Sigmoid colon (tissue), 7 donors: Measurements from ENCODE around the gene ALAS1. TPM values are rescaled to one million over a fixed set of nuclear protein-coding genes. Genes with fewer than 3 reads are reported as not detected.

Source experiments
- DNase-seq: peaks from one replicate; pipeline ENCODE4 v3.0.0-alpha.2; 2019
- H3K27ac ChIP-seq, 4 donors: fragments of 200-600 bp; sonication (generic); one replicate each; pipeline ENCODE4 v1.5.1; 2016 to 2019; ENCODE audit warnings: mild to moderate bottlenecking in 1 of 4
- H3K27me3 ChIP-seq, 3 donors: fragments of 200-600 bp; sonication (generic); one replicate each; pipeline ENCODE4 v1.5.1; 2019; ENCODE audit warnings: mild to moderate bottlenecking in 1 of 3
- H3K36me3 ChIP-seq, 4 donors: fragments of 200-600 bp; sonication (generic); one replicate each; pipeline ENCODE4 v1.5.1; 2016 to 2019
- H3K4me1 ChIP-seq, 4 donors: fragments of 200-600 bp; sonication (generic); one replicate each; pipeline ENCODE4 v1.5.1; 2017 to 2019
- H3K4me3 ChIP-seq, 4 donors: fragments of 200-600 bp; sonication (generic); one replicate each; pipeline ENCODE4 v1.5.1; 2017 to 2019; ENCODE audit warnings: mild to moderate bottlenecking in 2 of 4, moderate library complexity in 1 of 4
- H3K9me3 ChIP-seq, 4 donors: fragments of 200-600 bp in 3 of 4; sonication (generic) in 3 of 4; one replicate each; pipeline versions ENCODE4 v1.5.1 to v1.6.1; 2013 to 2019
- CTCF ChIP-seq, 4 experiments: fragments of 450-650 bp in 3 of 4; fragments of 200-600 bp in 1 of 4; IDR thresholded peaks; one replicate each; pipeline ENCODE4 v1.5.1; 2016 to 2019; ENCODE audit warnings: antibody characterized with exemption in 4 of 4, mild to moderate bottlenecking in 3 of 4, moderate library complexity in 2 of 4
- EP300 ChIP-seq, 4 donors: sonication (generic); formaldehyde crosslinking; IDR thresholded peaks; one replicate each; pipeline ENCODE4 v1.6.1; 2017; ENCODE audit warnings: antibody characterized with exemption in 4 of 4
- POLR2A ChIP-seq, 2 donors: fragments of 450-650 bp; IDR thresholded peaks; one replicate each; pipeline ENCODE4 v1.6.1; 2016; ENCODE audit warnings: antibody characterized with exemption in 2 of 2, mild to moderate bottlenecking in 2 of 2, moderate library complexity in 2 of 2
- POLR2AphosphoS5 ChIP-seq, 4 donors: sonication (generic); formaldehyde crosslinking; IDR thresholded peaks; one replicate each; pipeline ENCODE4 v1.6.1; 2017; ENCODE audit warnings: antibody characterized with exemption in 4 of 4
- WGBS, 2 donors: extraction: QIAGEN DNeasy Blood & Tissue Kit; methylation state at CpG; one replicate each; pipeline ENCODE4 v1.1.7; 2013; 5-methylcytosine and 5-hydroxymethylcytosine counted together
- intact Hi-C: fragments of 100-400 bp; cut with DNase I; formaldehyde crosslinking; loops from one replicate; pipeline ENCODE4 v1.15.1; 2023
- polyA plus RNA-seq, 3 donors: library from polyadenylated mRNA; stranded (reverse); fragments of 200-250 nt; gene quantifications; one replicate each; pipeline ENCODE4 v1.2.3, GENCODE V29; 2013
- total RNA-seq, 4 donors: library from RNA; depleted of rRNA; stranded (reverse); fragments of >200 nt; gene quantifications; one replicate each; pipeline ENCODE4 v1.1.0, GENCODE V29; 2016
- donor health status: healthy with polysubstance abuse.
- donor health status: Bipolar disorder and iron deficiency.
- donor health status: healthy.

ALAS1 gene
- total and polyA plus RNA-seq, 7 donors = 23.2 to 121 (median 27.3) TPM

GRCh38 chr3:52237006-52237656 lies 39.2 kb downstream of the ALAS1 start:
- TF ChIP-seq POLR2AphosphoS5 (IDR thresholded peaks at IDR 0.05) = no peak
- no peak for TF ChIP-seq POLR2A (IDR thresholded peaks at IDR 0.05)
- no peak for TF ChIP-seq CTCF (IDR thresholded peaks at IDR 0.05)
- TF ChIP-seq EP300 (IDR thresholded peaks at IDR 0.05) = no peak
- intact Hi-C loops = no loop called here
- peaks cover 0 to 75% (median 60%) of the 10 kb centered on the region in 4 donors for H3K4me1 ChIP-seq
- no peak for DNase-seq
- H3K27ac ChIP-seq = peak overlapping the region; percentile 93 to 97 (median 94)
- no peaks in the 10 kb centered on the region for H3K27me3 ChIP-seq
- no peaks in the 10 kb centered on the region for H3K9me3 ChIP-seq
- peaks cover 0 to 24% (median 6%) of the 10 kb centered on the region in 4 donors for H3K36me3 ChIP-seq
- WGBS, 2 donors = 88 to 92% methylated on average over 6 of the region's 6 CpGs
- peak overlapping the region; percentile 6 to 95 (median 85) for H3K4me3 ChIP-seq

GRCh38 chr3:52237657-52238172 lies 39.8 kb downstream of the ALAS1 start:
- H3K4me1 ChIP-seq = peaks cover 0 to 71% (median 57%) of the 10 kb centered on the region in 4 donors
- H3K27ac ChIP-seq = peak overlapping the region; percentile 93 to 97 (median 94)
- TF ChIP-seq POLR2AphosphoS5 (IDR thresholded peaks at IDR 0.05) (peak in 3 of 4 donors; percentile 3 to 50 (median 39)), EP300 (IDR thresholded peaks at IDR 0.05) (no peak)
- DNase-seq = peak; percentile 97
- no peaks in the 10 kb centered on the region for H3K27me3 ChIP-seq
- peak overlapping the region; percentile 78 to 95 (median 87) for H3K4me3 ChIP-seq
- H3K36me3 ChIP-seq = peaks cover 0 to 18% (median 4%) of the 10 kb centered on the region in 4 donors
- no peaks in the 10 kb centered on the region for H3K9me3 ChIP-seq
- intact Hi-C loops = loop anchor here (2.0 kb wide), 1 partner anchor 41 kb away; the partner anchor contains the start of gene WDR82
- WGBS, 2 donors = 49 to 63% methylated on average over 8 of the region's 8 CpGs

GRCh38 chr3:52238193-52238760 lies 40.3 kb downstream of the ALAS1 start:
- H3K4me1 ChIP-seq = peaks cover 0 to 66% (median 54%) of the 10 kb centered on the region in 4 donors
- H3K4me3 ChIP-seq = peak overlapping the region; percentile 78 to 95 (median 87)
- no peak for TF ChIP-seq EP300 (IDR thresholded peaks at IDR 0.05)
- TF ChIP-seq POLR2A (IDR thresholded peaks at IDR 0.05) = no peak
- no peak for TF ChIP-seq CTCF (IDR thresholded peaks at IDR 0.05)
- no peak for TF ChIP-seq POLR2AphosphoS5 (IDR thresholded peaks at IDR 0.05)
- 22 to 29% methylated on average over 11 of the region's 11 CpGs for WGBS, 2 donors
- DNase-seq = no peak
- peaks cover 0 to 16% (median 4%) of the 10 kb centered on the region in 4 donors for H3K36me3 ChIP-seq
- H3K9me3 ChIP-seq = no peaks in the 10 kb centered on the region
- H3K27ac ChIP-seq = peak overlapping the region; percentile 93 to 97 (median 94)
- no peaks in the 10 kb centered on the region for H3K27me3 ChIP-seq
- intact Hi-C loops = loop anchor here (2.0 kb wide), 1 partner anchor 41 kb away; the partner anchor contains the start of gene WDR82

- H3K27me3 ChIP-seq = no peaks in the 10 kb centered on the region
- DNase-seq = peak; percentile 89
- H3K9me3 ChIP-seq = no peaks in the 10 kb centered on the region
- H3K4me3 ChIP-seq = peak within 1 kb of the TSS; percentile 78 to 95 (median 87)
- peak; percentile 66 to 92 (median 81) for TF ChIP-seq POLR2AphosphoS5 (IDR thresholded peaks at IDR 0.05)
- TF ChIP-seq POLR2A (IDR thresholded peaks at IDR 0.05) = peak in 1 of 2 donors; percentile 45
- no peak for TF ChIP-seq EP300 (IDR thresholded peaks at IDR 0.05)
- TF ChIP-seq CTCF (IDR thresholded peaks at IDR 0.05) = peak in 3 of 4 experiments; percentile 20 to 55 (median 42)
- H3K36me3 ChIP-seq = peaks cover 0 to 9% (median 4%) of the 10 kb centered on the region in 4 donors
- intact Hi-C loops = loop anchor here (2.0 kb wide), 1 partner anchor 40 kb away; the partner anchor contains the start of gene WDR82
- peak within 1 kb of the TSS; percentile 93 to 97 (median 94) for H3K27ac ChIP-seq
- H3K4me1 ChIP-seq = peaks cover 0 to 60% (median 53%) of the 10 kb centered on the region in 4 donors
- 0 to 1% methylated on average over 92 of the region's 92 CpGs for WGBS, 2 donors
These were observed 41.1 kb downstream of the ALAS1 start, which contains the start of gene TWF2 for GRCh38 chr3:52238761-52239701. Gene TWF2, minus strand, starts transcription at chr3:52239158. Its CDS starts 142 bp downstream, at chr3:52239016.
